22Rv1 (cell line): ENCODE data around the gene FUNDC1.

ENCODE experiments used
- ZFX ChIP-seq: fragments of 450-650 bp; IDR thresholded peaks from 2 replicates; pipeline ENCODE4 v1.6.1; 2017; ENCODE audit warnings: antibody characterized with exemption, borderline replicate concordance
- TF ChIP-seq, protein P1 (sequence below): fragments of 450-650 bp; IDR thresholded peaks from 2 replicates; pipeline ENCODE4 v1.5.1; 2017; ENCODE audit warnings: mild to moderate bottlenecking

DNA sequence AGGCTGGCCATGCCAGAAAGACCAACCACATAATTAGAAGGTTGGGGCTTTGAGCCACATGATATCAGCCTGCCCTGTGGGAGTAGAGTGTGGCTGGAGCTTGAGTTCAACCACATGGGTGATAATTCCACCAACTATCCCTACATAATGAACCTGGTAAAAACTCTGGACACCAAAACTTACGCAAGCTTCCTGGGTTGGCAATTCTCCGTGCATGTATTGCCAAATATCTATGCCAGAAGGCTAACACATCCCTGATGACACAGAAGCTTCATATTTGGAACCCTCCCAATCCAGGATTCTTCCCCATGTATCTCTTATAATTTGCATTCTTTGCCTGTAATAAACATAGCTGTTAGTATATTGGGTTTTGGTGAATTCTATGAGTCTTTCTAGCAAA lies 68.2 kb downstream of the FUNDC1 start:
- TF ChIP-seq, protein P1, sequence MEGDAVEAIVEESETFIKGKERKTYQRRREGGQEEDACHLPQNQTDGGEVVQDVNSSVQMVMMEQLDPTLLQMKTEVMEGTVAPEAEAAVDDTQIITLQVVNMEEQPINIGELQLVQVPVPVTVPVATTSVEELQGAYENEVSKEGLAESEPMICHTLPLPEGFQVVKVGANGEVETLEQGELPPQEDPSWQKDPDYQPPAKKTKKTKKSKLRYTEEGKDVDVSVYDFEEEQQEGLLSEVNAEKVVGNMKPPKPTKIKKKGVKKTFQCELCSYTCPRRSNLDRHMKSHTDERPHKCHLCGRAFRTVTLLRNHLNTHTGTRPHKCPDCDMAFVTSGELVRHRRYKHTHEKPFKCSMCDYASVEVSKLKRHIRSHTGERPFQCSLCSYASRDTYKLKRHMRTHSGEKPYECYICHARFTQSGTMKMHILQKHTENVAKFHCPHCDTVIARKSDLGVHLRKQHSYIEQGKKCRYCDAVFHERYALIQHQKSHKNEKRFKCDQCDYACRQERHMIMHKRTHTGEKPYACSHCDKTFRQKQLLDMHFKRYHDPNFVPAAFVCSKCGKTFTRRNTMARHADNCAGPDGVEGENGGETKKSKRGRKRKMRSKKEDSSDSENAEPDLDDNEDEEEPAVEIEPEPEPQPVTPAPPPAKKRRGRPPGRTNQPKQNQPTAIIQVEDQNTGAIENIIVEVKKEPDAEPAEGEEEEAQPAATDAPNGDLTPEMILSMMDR, result no peak
- TF ChIP-seq ZFX, result no peak
